ENCODE data around the gene TSPAN8.

- TF ChIP-seq, protein P1, sequence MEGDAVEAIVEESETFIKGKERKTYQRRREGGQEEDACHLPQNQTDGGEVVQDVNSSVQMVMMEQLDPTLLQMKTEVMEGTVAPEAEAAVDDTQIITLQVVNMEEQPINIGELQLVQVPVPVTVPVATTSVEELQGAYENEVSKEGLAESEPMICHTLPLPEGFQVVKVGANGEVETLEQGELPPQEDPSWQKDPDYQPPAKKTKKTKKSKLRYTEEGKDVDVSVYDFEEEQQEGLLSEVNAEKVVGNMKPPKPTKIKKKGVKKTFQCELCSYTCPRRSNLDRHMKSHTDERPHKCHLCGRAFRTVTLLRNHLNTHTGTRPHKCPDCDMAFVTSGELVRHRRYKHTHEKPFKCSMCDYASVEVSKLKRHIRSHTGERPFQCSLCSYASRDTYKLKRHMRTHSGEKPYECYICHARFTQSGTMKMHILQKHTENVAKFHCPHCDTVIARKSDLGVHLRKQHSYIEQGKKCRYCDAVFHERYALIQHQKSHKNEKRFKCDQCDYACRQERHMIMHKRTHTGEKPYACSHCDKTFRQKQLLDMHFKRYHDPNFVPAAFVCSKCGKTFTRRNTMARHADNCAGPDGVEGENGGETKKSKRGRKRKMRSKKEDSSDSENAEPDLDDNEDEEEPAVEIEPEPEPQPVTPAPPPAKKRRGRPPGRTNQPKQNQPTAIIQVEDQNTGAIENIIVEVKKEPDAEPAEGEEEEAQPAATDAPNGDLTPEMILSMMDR (conservative IDR thresholded peaks at IDR 0.05; ENCODE audit: low read depth, low read length) = no peak
- no peak for TF ChIP-seq EZH2 (IDR thresholded peaks at IDR 0.05; ENCODE audit: borderline replicate concordance, low read depth, low read length, poor library complexity, severe bottlenecking)
Measured at GRCh38 chr12:71162832-71163763, 5.3 kb upstream of the TSPAN8 start.
